Neural cell (in vitro differentiated cells): ENCODE results near the gene CEP295NL. TPM values are rescaled to one million over a fixed set of nuclear protein-coding genes. Genes with fewer than 3 reads are reported as not detected.

Source experiments
- H2AFZ ChIP-seq: fragments of 200-600, 300-800 bp; sonication (generic), shearing (Covaris generic); 2 replicates; pipeline ENCODE4 v1.6.0; 2014; ENCODE audit warnings: low read depth, mild to moderate bottlenecking, antibody characterized with exemption, low read length, moderate library complexity
- H3F3A ChIP-seq: fragments of 200-600 bp; shearing (Covaris generic); 2 replicates; pipeline ENCODE4 v1.6.1; 2016; ENCODE audit warnings: mild to moderate bottlenecking, moderate library complexity, mixed read lengths, antibody characterized with exemption, low read length; ENCODE audit not compliant: insufficient read depth, poor library complexity, severe bottlenecking
- H3K27ac ChIP-seq: fragments of 200-600, 300-800 bp; sonication (generic), shearing (Covaris generic); 2 replicates; pipeline ENCODE4 v1.5.1; 2014; ENCODE audit warnings: mild to moderate bottlenecking, low read length, moderate library complexity
- H3K27me3 ChIP-seq: fragments of 300-800, 200-600 bp; sonication (generic), shearing (Covaris generic); 2 replicates; pipeline ENCODE4 v1.6.0; 2014; ENCODE audit warnings: mild to moderate bottlenecking, low read depth, low read length, moderate library complexity; ENCODE audit not compliant: insufficient read depth
- H3K36me3 ChIP-seq: fragments of 300-800, 200-600 bp; sonication (generic), shearing (Covaris generic); 2 replicates; pipeline ENCODE4 v1.5.1; 2014; ENCODE audit warnings: mild to moderate bottlenecking, antibody characterized with exemption, low read length, moderate library complexity; ENCODE audit not compliant: insufficient read depth
- H3K4me2 ChIP-seq: fragments of 300-800, 200-600 bp; sonication (generic), shearing (Covaris generic); 2 replicates; pipeline ENCODE4 v1.6.0; 2014; ENCODE audit warnings: mild to moderate bottlenecking, low read length
- H3K4me3 ChIP-seq: fragments of 300-800, 200-600 bp; sonication (generic), shearing (Covaris generic); 2 replicates; pipeline ENCODE4 v1.5.1; 2014; ENCODE audit warnings: mild to moderate bottlenecking, low read length, moderate library complexity
- H3K79me2 ChIP-seq: fragments of 200-600 bp; shearing (Covaris generic); replicated peaks from 2 replicates; pipeline ENCODE4 v1.6.0; 2014; ENCODE audit warnings: mild to moderate bottlenecking, low read length, moderate library complexity; ENCODE audit not compliant: insufficient read depth
- H3K9ac ChIP-seq: fragments of 300-800, 200-600 bp; sonication (generic), shearing (Covaris generic); 2 replicates; pipeline ENCODE4 v1.6.1; 2016; ENCODE audit warnings: mild to moderate bottlenecking, low read length, mixed read lengths
- H3K9me2 ChIP-seq: fragments of 200-600 bp; shearing (Covaris generic); 2 replicates; pipeline ENCODE4 v1.6.1; 2016; ENCODE audit warnings: mild to moderate bottlenecking, low read length, mixed read lengths; ENCODE audit not compliant: insufficient read depth
- H3K9me3 ChIP-seq: fragments of 200-600, 300-800 bp; sonication (generic), shearing (Covaris generic); 2 replicates; pipeline ENCODE4 v1.6.1; 2016; ENCODE audit warnings: mild to moderate bottlenecking, mixed run types, low read length, moderate library complexity, mixed read lengths
- H4K20me1 ChIP-seq: fragments of 200-600 bp; shearing (Covaris generic); 2 replicates; pipeline ENCODE4 v1.6.1; 2016; ENCODE audit warnings: mild to moderate bottlenecking, mixed run types; ENCODE audit not compliant: insufficient read depth
- CTCF ChIP-seq: fragments of 450-650 bp; IDR thresholded peaks from 2 replicates; pipeline ENCODE4 v1.5.1; 2014; ENCODE audit warnings: antibody characterized with exemption, mild to moderate bottlenecking, moderate library complexity; ENCODE audit not compliant: poor library complexity, severe bottlenecking
- EP300 ChIP-seq: fragments of 450-650 bp; conservative IDR thresholded peaks from 2 replicates; pipeline ENCODE4 v1.6.1; 2014; ENCODE audit warnings: antibody characterized with exemption, mild to moderate bottlenecking, moderate library complexity; ENCODE audit not compliant: poor library complexity, severe bottlenecking
- EZH2 ChIP-seq: fragments of 200-600, 300-800 bp; shearing (Covaris generic), sonication (generic); IDR thresholded peaks from 2 replicates; pipeline ENCODE4 v1.6.1; 2014; ENCODE audit warnings: antibody characterized with exemption, low read length, borderline replicate concordance, mild to moderate bottlenecking; ENCODE audit not compliant: insufficient read depth, poor library complexity, severe bottlenecking
- MXI1 ChIP-seq: fragments of 450-650 bp; conservative IDR thresholded peaks from 2 replicates; pipeline ENCODE4 v1.6.1; 2014; ENCODE audit warnings: antibody characterized with exemption, mild to moderate bottlenecking; ENCODE audit not compliant: poor library complexity, severe bottlenecking
- POLR2AphosphoS5 ChIP-seq: IDR thresholded peaks from 2 replicates; pipeline ENCODE4 v1.6.1; 2012
- RAD21 ChIP-seq: fragments of 450-650 bp; conservative IDR thresholded peaks from 2 replicates; pipeline ENCODE4 v1.6.1; 2014; ENCODE audit warnings: antibody characterized with exemption, mild to moderate bottlenecking, moderate library complexity
- REST ChIP-seq: IDR thresholded peaks from 2 replicates; pipeline ENCODE4 v1.6.1; 2012; ENCODE audit warnings: borderline replicate concordance
- SMC3 ChIP-seq: fragments of 450-650 bp; conservative IDR thresholded peaks from 2 replicates; pipeline ENCODE4 v1.6.1; 2014; ENCODE audit warnings: antibody characterized with exemption, mild to moderate bottlenecking, moderate library complexity; ENCODE audit not compliant: poor library complexity
- TAF1 ChIP-seq: IDR thresholded peaks from 2 replicates; pipeline ENCODE4 v1.6.1; 2012; ENCODE audit warnings: low read depth
- polyA plus RNA-seq: library from polyadenylated mRNA; depleted of rRNA; stranded (reverse); fragments of >200 nt; gene quantifications from 2 replicates; pipeline ENCODE4 v1.2.3, GENCODE V29; 2014

CEP295NL gene
- polyA plus RNA-seq, 1 donor from 2014 or later, result not detected

DNA sequence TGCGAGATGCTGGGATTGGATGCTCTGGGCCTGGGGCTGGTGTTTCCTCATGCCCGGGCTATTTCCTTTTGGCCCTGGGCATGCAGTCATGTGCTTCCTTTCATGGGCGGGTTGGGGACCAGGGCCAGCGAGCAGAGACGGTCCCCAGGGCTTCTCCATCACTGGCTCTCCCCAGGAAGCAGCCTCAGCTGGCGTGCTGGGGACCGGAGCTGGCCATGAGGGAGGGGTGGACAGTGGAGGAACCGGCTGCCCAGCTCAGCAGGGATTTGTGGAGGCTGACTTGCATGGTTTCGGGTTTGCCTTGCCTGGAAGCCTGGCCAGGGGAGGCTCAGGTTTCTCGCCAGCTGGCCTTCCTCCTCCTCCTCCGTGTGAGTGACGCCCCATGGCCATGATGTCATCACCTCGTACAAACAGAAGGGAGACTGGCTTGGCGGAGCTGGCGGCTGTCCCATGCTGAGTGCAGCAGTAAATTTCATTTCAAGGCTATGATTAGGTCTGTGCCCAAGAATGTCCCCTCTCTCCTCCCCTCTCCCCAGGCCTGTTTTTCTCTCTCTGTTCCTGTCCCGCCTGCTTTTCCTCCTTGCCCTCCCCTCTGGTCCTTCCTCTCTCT is 31.1 kb upstream of the CEP295NL start:
- Histone ChIP-seq H3K4me2 (no peak overlapping the region), H3K27me3 (no peaks in the 10 kb centered on the region), H3K79me2 (no peaks in the 10 kb centered on the region), H3K4me3 (no peak overlapping the region), H3K27ac (peak overlapping the region; percentile 23), H4K20me1 (no peaks in the 10 kb centered on the region), H3K9me2 (no peaks in the 10 kb centered on the region), H3K36me3 (no peaks in the 10 kb centered on the region), H3K9me3 (no peaks in the 10 kb centered on the region), H3K9ac (no peak overlapping the region), H3F3A (no peaks in the 10 kb centered on the region), H2AFZ (no peak overlapping the region)
- TF ChIP-seq TAF1 (no peak), RAD21 (no peak), POLR2AphosphoS5 (no peak), REST (no peak), SMC3 (no peak), CTCF (no peak)

DNA sequence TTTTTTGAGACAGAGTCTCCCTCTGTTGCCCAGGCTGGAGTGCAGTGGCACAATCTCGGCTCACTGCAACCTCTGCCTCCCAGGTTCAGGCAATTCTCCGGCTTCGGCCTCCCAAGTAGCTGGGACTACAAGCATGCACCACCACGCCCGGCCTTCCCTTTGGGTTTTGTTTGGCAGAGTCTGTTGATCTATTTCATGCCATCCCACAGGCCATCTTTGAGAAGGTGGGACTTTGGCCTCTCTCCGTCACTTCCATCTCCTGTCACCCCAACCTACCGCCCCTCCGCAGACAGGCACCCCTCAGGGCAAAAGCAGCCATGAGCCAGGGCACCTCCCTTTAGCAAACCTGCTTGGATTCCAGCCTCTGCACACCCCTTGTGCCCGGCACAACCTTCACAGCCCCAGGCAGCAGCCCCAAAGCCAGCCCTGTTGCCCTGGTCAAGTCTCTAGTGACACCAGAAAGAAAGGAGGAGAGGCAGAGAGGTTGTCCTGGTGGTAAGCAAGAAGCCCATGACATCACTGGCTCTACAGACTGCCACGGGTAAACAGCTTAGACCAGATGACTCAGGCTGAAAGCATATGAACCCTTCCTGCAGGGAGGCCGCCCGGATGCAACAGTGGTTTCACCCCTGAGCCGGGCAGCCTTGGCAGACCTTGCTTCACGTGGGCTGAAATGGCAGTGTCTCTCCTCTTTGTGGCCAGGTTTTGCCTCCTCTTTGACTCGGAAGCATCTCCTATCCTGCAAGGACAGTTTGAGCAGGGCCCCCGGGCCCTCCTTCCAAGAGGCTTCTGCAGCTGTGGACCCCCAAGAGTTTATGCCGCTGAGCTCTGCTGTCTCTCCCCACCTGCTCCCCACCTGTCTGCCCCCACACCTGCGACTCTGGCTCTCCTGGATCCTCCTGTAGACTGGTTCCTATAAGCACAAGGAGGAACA is 30.3 kb upstream of the CEP295NL start:
- no peaks in the 10 kb centered on the region for H3K27me3 ChIP-seq
- H2AFZ ChIP-seq, result no peak overlapping the region
- no peaks in the 10 kb centered on the region for H4K20me1 ChIP-seq
- no peak overlapping the region for H3K4me2 ChIP-seq
- H3K9me2 ChIP-seq, result no peaks in the 10 kb centered on the region
- H3K27ac ChIP-seq, result peak overlapping the region; percentile 23
- no peaks in the 10 kb centered on the region for H3K9me3 ChIP-seq
- H3K36me3 ChIP-seq, result no peaks in the 10 kb centered on the region
- H3K9ac ChIP-seq, result no peak overlapping the region
- TF ChIP-seq POLR2AphosphoS5 (no peak), TAF1 (no peak), SMC3 (no peak), REST (no peak), CTCF (no peak), RAD21 (no peak), EP300 (no peak), MXI1 (no peak), EZH2 (no peak)
- no peaks in the 10 kb centered on the region for H3K79me2 ChIP-seq
- no peak overlapping the region for H3K4me3 ChIP-seq
- H3F3A ChIP-seq, result no peaks in the 10 kb centered on the region
